Thyroid gland (tissue), 4 donors: ENCODE measurements around the gene LIN7B. TPM values are rescaled to one million over a fixed set of nuclear protein-coding genes. Genes with fewer than 3 reads are reported as not detected.

Experiments used
- DNase-seq, 2 donors: peaks; one replicate each; pipeline ENCODE4 v3.0.0-alpha.2; 2019
- H3K27ac ChIP-seq, 3 donors: fragments of 200-600 bp; sonication (generic); 1 replicate in 2 of 3; 2 replicates in 1 of 3; pipeline ENCODE4 v1.5.1; 2016 to 2019; ENCODE audit warnings: mild to moderate bottlenecking in 1 of 3, moderate library complexity in 1 of 3
- H3K27me3 ChIP-seq: fragments of 200-600 bp; sonication (generic); one replicate; pipeline ENCODE4 v1.5.1; 2019
- H3K36me3 ChIP-seq, 2 donors: fragments of 200-600 bp; sonication (generic); one replicate each; pipeline ENCODE4 v1.5.1; 2016 to 2019
- H3K4me1 ChIP-seq, 2 donors: fragments of 200-600 bp; sonication (generic); one replicate each; pipeline ENCODE4 v1.5.1; 2017 to 2019
- H3K4me3 ChIP-seq, 3 donors: fragments of 200-600 bp; sonication (generic); replicated peaks in 1 of 3; 1 replicate in 2 of 3; 2 replicates in 1 of 3; pipeline ENCODE4 v1.5.1; 2016; ENCODE audit warnings: mild to moderate bottlenecking in 1 of 3
- H3K9me3 ChIP-seq: fragments of 200-600 bp; sonication (generic); one replicate; pipeline ENCODE4 v1.5.1; 2017
- CTCF ChIP-seq, 6 experiments: fragments of 200-600 bp in 3 of 6; fragments of 450-650 bp in 3 of 6; sonication (generic) in 3 of 6; IDR thresholded peaks; one replicate each; pipeline ENCODE4 v1.5.1; 2016 to 2019; ENCODE audit warnings: antibody characterized with exemption in 6 of 6, mild to moderate bottlenecking in 2 of 6, inconsistent platforms in 1 of 6, moderate library complexity in 1 of 6
- POLR2A ChIP-seq, 2 donors: fragments of 450-650 bp; IDR thresholded peaks; one replicate each; pipeline ENCODE4 v1.6.1; 2017; ENCODE audit warnings: antibody characterized with exemption in 2 of 2, mild to moderate bottlenecking in 2 of 2, moderate library complexity in 1 of 2
- WGBS, 2 donors: methylation state at CpG; one replicate each; pipeline ENCODE4 v1.1.5; 2017; 5-methylcytosine and 5-hydroxymethylcytosine counted together
- intact Hi-C: fragments of 100-400 bp; cut with DNase I; formaldehyde crosslinking; loops from one replicate; pipeline ENCODE4 v1.15.1; 2023
- total RNA-seq, 4 donors: library from RNA; depleted of rRNA; stranded (reverse); fragments of >200 nt; gene quantifications; one replicate each; pipeline ENCODE4 v1.2.3, GENCODE V29; 2016

The LIN7B gene
- total RNA-seq, 4 donors from 2014 or later: 10.5 to 17.7 (median 13.8) TPM

DNA sequence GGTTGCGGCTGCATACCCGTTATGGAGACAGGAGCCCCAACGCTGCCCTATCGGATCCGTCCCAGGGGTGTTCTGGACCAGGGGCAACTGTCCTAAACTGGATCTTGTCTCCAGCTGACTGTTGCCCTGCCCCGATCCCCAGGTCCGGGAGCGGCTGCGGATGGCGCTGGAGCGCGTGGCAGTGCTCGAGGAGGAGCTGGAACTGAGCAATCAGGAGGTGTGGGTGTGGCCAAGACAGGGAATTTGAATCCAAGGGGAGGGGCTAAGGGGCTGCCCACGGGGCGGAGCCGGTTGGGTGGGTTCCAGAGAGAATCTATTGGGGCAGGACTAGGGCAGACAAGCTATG, 15.0 kb downstream of the LIN7B start:
- Histone ChIP-seq H3K36me3 (no peaks in the 10 kb centered on the region), H3K4me1 (peaks cover 17 to 24% of the 10 kb centered on the region in 2 donors), H3K27ac (no peak overlapping the region), H3K9me3 (no peaks in the 10 kb centered on the region), H3K4me3 (no peak overlapping the region), H3K27me3 (no peaks in the 10 kb centered on the region)
- WGBS, 2 donors: 61 to 82% methylated on average over 16 of the region's 16 CpGs
- TF ChIP-seq CTCF (IDR thresholded peaks at IDR 0.05) (no peak), POLR2A (IDR thresholded peaks at IDR 0.05) (no peak)
- no peak for DNase-seq
- intact Hi-C loops: no loop called here

- no peaks in the 10 kb centered on the region for H3K9me3 ChIP-seq
- TF ChIP-seq CTCF (IDR thresholded peaks at IDR 0.05) (no peak), POLR2A (IDR thresholded peaks at IDR 0.05) (no peak)
- H3K36me3 ChIP-seq: no peaks in the 10 kb centered on the region
- intact Hi-C loops: no loop called here
- WGBS, 2 donors: 91 to 94% methylated on average over 24 of the region's 24 CpGs
- no peak for DNase-seq
- H3K27ac ChIP-seq: no peak overlapping the region
- no peak overlapping the region for H3K4me3 ChIP-seq
- H3K27me3 ChIP-seq: no peaks in the 10 kb centered on the region
- H3K4me1 ChIP-seq: peaks cover 17 to 27% of the 10 kb centered on the region in 2 donors
Measured at GRCh38 chr19:49130325-49130724, 16.2 kb downstream of the LIN7B start.

DNA sequence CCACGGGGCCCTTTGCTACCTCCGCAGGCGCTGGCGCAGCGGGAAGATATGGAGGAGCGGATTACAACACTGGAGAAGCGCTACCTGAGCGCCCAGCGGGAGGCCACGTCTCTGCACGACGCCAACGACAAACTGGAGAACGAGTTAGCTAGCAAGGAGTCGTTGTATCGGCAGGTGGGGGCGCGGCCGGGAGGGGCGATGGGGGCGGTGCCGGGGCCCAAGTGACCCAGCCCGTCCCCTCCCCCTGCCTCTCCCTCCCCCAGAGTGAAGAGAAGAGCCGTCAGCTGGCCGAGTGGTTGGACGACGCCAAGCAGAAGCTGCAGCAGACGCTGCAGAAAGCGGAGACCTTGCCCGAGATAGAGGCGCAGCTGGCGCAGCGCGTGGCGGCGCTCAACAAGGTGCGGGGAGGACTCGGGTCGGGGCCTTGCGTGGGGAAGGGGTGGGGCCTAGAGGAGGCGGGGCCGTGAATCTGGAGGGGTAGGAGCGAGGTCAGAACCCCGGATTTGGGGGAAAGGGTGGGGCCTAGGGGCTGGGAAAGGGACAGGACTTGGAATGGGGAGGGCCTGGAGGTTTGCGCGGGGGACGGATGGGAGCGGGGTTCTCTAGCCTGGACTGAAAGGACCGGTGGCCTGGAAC, 18.9 kb downstream of the LIN7B start:
- H3K27me3 ChIP-seq: no peaks in the 10 kb centered on the region
- no peak overlapping the region for H3K4me3 ChIP-seq
- TF ChIP-seq CTCF (IDR thresholded peaks at IDR 0.05): no peak
- TF ChIP-seq POLR2A (IDR thresholded peaks at IDR 0.05): no peak
- DNase-seq: peak; percentile 42 to 59
- WGBS, 2 donors: 29 to 31% methylated on average over 21 to 44 of the region's 49 CpGs
- H3K9me3 ChIP-seq: no peaks in the 10 kb centered on the region
- H3K36me3 ChIP-seq: no peaks in the 10 kb centered on the region
- H3K27ac ChIP-seq: no peak overlapping the region
- H3K4me1 ChIP-seq: peaks cover 13 to 22% of the 10 kb centered on the region in 2 donors
- intact Hi-C loops: no loop called here

DNA sequence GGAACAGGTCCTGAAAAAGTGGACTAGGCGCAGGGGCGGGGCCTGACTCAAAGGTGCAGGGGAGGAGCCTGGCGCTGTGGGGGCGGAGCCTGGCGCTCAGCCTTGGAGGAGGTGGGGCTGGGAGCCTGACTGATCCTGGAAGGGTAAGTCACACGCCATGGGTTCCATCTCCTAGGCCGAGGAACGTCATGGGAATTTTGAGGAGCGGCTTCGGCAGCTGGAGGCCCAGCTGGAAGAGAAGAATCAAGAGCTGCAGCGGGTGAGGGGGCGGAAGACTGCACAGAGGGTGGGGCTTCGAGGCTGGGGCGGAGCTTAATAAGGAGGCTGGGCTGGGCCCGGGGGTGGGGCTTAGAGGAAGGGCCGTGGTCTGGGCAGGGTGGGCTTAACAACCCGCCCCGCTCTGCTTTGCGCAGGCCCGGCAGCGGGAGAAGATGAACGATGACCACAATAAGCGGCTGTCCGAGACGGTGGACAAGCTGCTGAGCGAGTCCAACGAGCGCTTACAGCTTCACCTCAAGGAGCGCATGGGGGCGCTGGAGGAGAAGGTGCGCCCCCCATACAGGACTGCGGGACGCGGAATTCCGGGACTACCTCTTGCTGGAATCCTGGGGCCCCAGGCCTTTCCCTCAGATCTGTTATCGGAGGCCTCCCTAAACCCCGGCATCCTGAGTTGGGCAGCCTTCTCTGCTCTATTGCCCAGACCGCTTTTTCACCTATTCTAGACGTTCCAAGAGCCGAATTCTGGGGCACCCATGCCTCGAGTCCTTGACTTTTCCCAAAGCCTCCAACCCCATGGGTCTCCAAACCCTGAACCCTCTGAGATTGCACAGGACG, 19.7 kb downstream of the LIN7B start:
- Histone ChIP-seq H3K27ac (no peak overlapping the region), H3K36me3 (no peaks in the 10 kb centered on the region), H3K4me3 (no peak overlapping the region), H3K4me1 (peaks cover 7 to 15% of the 10 kb centered on the region in 2 donors), H3K27me3 (no peaks in the 10 kb centered on the region), H3K9me3 (no peaks in the 10 kb centered on the region)
- intact Hi-C loops: no loop called here
- TF ChIP-seq POLR2A (IDR thresholded peaks at IDR 0.05) (no peak), CTCF (IDR thresholded peaks at IDR 0.05) (no peak)
- peak; percentile 78 to 82 for DNase-seq
- 29 to 31% methylated on average over 34 to 40 of the region's 42 CpGs for WGBS, 2 donors

DNA sequence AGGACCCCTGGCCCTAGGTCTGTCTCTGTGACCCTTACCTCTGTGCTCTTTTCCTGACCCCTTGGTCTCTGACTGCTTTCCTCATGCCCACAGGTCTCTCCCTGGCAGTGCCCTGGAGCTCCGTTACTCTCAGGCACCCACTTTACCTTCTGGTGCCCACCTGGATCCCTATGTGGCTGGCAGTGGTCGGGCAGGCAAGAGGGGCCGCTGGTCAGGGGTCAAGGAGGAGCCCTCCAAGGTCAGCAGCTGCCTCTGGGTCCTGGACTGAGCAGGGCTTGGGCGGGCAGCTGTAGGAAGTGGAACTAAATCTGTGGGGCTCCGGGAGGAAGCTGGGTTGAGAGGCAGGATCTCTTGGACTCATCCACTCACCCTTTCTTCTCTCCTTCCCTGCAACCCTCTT, 21.5 kb downstream of the LIN7B start:
- Histone ChIP-seq H3K27me3 (no peaks in the 10 kb centered on the region), H3K27ac (no peak overlapping the region), H3K4me1 (peaks cover 7 to 15% of the 10 kb centered on the region in 2 donors), H3K4me3 (no peak overlapping the region), H3K36me3 (no peaks in the 10 kb centered on the region), H3K9me3 (no peaks in the 10 kb centered on the region)
- 86 to 95% methylated on average over 5 of the region's 5 CpGs for WGBS, 2 donors
- intact Hi-C loops: no loop called here
- DNase-seq: no peak
- no peak for TF ChIP-seq CTCF (IDR thresholded peaks at IDR 0.05)
